Measurements from ENCODE around the gene FBXO27. TPM values are rescaled to one million over a fixed set of nuclear protein-coding genes. Genes with fewer than 3 reads are reported as not detected.

FBXO27 gene, protein sequence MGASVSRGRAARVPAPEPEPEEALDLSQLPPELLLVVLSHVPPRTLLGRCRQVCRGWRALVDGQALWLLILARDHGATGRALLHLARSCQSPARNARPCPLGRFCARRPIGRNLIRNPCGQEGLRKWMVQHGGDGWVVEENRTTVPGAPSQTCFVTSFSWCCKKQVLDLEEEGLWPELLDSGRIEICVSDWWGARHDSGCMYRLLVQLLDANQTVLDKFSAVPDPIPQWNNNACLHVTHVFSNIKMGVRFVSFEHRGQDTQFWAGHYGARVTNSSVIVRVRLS
- total RNA-seq (2012; rRNA removed) (under 0.01 and 0.18 TPM in 2 replicates), polyA plus RNA-seq (2012; rRNA removed) (0.50 and 0.57 TPM in 2 replicates), Bru-seq, nascent RNA (percentile 17 among the genes with signal in this experiment), BruChase-seq, experiment 1, labeled RNA remaining after a 6-hour chase (percentile 34 among the genes with signal in this experiment), BruChase-seq, experiment 2, labeled RNA remaining after a 2-hour chase (percentile 20 among the genes with signal in this experiment)
- 0.37 and 0.64 TPM in 2 replicates for polyA plus RNA-seq (2012; cell fraction: cytosol; rRNA removed)
- polyA plus RNA-seq (2012; cell fraction: nucleus; rRNA removed; ENCODE audit: low replicate concordance), result 0.23 and 0.41 TPM in 2 replicates
- long read RNA-seq, partial matches to known transcripts, result 2 of 4 reads
- long read RNA-seq, other reads (novel, unspliced or antisense), result 2 of 4 reads

DNA sequence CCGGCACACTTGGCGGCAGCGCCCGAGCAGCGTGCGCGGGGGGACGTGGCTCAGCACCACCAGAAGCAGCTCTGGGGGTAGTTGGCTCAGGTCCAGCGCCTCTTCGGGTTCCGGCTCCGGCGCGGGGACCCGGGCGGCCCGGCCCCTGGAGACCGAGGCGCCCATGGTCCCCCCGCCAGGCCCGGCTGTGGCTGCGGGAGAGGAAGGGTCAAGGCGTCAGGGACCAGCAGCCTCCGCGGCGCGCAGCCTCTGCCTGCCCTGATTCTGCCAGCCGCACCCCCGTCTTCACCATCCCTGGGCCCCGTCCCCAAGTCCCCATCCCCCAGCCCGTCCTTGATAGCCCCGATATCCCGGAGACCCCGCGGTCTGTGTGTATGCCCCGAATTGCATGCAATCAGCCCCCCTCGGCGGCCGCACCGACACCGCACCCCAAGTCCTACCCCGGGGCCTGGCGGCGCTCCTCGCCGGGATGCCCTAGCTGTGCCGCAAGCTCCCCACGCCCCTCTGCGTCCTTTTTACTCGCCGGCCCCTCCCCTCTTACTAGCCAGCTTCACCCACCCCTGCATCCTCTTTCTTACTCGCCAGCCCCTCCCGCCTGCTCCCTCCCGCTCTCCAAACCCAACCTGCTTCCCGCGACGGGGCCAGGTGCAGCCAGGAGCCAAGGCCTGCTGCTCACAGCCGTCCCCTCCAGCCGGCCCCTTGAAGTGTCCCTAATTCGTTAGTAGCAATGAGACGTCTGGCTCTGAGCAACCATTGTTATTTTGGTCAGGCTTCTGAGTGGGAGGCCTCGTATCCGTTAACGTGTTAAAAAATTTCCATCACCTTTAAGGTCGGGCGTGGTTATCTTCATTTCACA, at the start of gene FBXO27:
Gene FBXO27 (minus strand): TSS at position 487 of the 856 bp plus-strand sequence. CDS start 322 bp downstream, at position 165.
- H3K9me1 ChIP-seq (ENCODE audit: insufficient read depth, low read length), result no peaks in the 10 kb centered on the region
- no peak within 1 kb of the TSS for H3K23ac ChIP-seq (ENCODE audit: low read depth, low read length)
- peak within 1 kb of the TSS; percentile 92 for H2AFZ ChIP-seq (replicated peaks; ENCODE audit: low read length, poor library complexity)
- peak within 1 kb of the TSS; percentile 55 for H3K4me3 ChIP-seq (ENCODE audit: insufficient read depth, low read depth, low read length)
- H4K8ac ChIP-seq (ENCODE audit: low read depth in 2 of 2, low read length in 2 of 2), result no peak within 1 kb of the TSS; a peak in 1 of 4 replicates
- no TSS peak for BruUV-seq (replicated peaks)
- H3K4me2 ChIP-seq (ENCODE audit: low read depth, low read length), result peak within 1 kb of the TSS; percentile 89
- no peaks in the 10 kb centered on the region for H3K36me3 ChIP-seq (ENCODE audit: control insufficient read depth, insufficient read depth, low read length)
- H2BK5ac ChIP-seq (ENCODE audit: low read depth, low read length, poor library complexity, severe bottlenecking), result no peak within 1 kb of the TSS
- no peak within 1 kb of the TSS for H2BK120ac ChIP-seq (ENCODE audit: low read depth, low read length)
- in situ Hi-C loops (cut with MboI; ENCODE audit: low sequenced_read_pairs) (no loop called here), dilution Hi-C loops (cut with HindIII; ENCODE audit: low sequenced_read_pairs, unreplicated experiment) (no loop called here), intact Hi-C loops (cut with micrococcal nuclease) (no loop called here)
- H4K91ac ChIP-seq (ENCODE audit: insufficient read depth, low read depth, low read length), result no peak within 1 kb of the TSS
- H3K9me3 ChIP-seq (ENCODE audit: control insufficient read depth, insufficient read depth, low read length), result no peaks in the 10 kb centered on the region
- no peak within 1 kb of the TSS for H2AK5ac ChIP-seq (ENCODE audit: low read depth, low read length)
- H4K20me1 ChIP-seq (ENCODE audit: insufficient read depth, low read length), result no peaks in the 10 kb centered on the region
- H3K27ac ChIP-seq (ENCODE audit: insufficient read depth, low read length), result no peak within 1 kb of the TSS
- H2BK15ac ChIP-seq (ENCODE audit: low read depth, low read length), result no peak within 1 kb of the TSS
- H3K4me1 ChIP-seq (ENCODE audit: control insufficient read depth, insufficient read depth, low read length), result 0 out of 2 replicates have a peak, but pooled peaks cover 2% of the 10 kb centered on the region
- CTCF ChIA-PET, result interaction anchor here (0.6 kb wide), 1 partner anchor 9 kb away, joined by 4 read pairs; no protein-coding TSS in a partner anchor
- no peak within 1 kb of the TSS for H3K9ac ChIP-seq (ENCODE audit: low read depth, low read length)
- no peak within 1 kb of the TSS for H3K14ac ChIP-seq (replicated peaks; ENCODE audit: low read depth, low read length)
- POLR2A ChIA-PET (ENCODE audit: unreplicated experiment), result no interaction called here
- ATAC-seq (ENCODE audit: low read depth) (peak; percentile 24), DNase-seq (no peak)
- H4K5ac ChIP-seq (ENCODE audit: low read depth, low read length), result no peak within 1 kb of the TSS
- TF ChIP-seq POLR2A (IDR thresholded peaks at IDR 0.05; ENCODE audit: low read depth, low read length) (no peak), MAFK (IDR thresholded peaks at IDR 0.05; ENCODE audit: low read depth, low read length) (no peak), FOS (IDR thresholded peaks at IDR 0.05; ENCODE audit: low read depth, low read length) (no peak), MAZ (IDR thresholded peaks at IDR 0.05; ENCODE audit: borderline replicate concordance, low read depth, low read length) (no peak), CHD1 (IDR thresholded peaks at IDR 0.05; ENCODE audit: low read depth, low read length) (no peak), SMC3 (IDR thresholded peaks at IDR 0.05; ENCODE audit: low read depth, low read length) (no peak), CEBPB (IDR thresholded peaks at IDR 0.05; ENCODE audit: low read depth, low read length) (no peak), NFE2L2 (IDR thresholded peaks at IDR 0.05; ENCODE audit: low read depth, low read length) (no peak)
- TF ChIP-seq, protein P1, sequence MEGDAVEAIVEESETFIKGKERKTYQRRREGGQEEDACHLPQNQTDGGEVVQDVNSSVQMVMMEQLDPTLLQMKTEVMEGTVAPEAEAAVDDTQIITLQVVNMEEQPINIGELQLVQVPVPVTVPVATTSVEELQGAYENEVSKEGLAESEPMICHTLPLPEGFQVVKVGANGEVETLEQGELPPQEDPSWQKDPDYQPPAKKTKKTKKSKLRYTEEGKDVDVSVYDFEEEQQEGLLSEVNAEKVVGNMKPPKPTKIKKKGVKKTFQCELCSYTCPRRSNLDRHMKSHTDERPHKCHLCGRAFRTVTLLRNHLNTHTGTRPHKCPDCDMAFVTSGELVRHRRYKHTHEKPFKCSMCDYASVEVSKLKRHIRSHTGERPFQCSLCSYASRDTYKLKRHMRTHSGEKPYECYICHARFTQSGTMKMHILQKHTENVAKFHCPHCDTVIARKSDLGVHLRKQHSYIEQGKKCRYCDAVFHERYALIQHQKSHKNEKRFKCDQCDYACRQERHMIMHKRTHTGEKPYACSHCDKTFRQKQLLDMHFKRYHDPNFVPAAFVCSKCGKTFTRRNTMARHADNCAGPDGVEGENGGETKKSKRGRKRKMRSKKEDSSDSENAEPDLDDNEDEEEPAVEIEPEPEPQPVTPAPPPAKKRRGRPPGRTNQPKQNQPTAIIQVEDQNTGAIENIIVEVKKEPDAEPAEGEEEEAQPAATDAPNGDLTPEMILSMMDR (conservative IDR thresholded peaks at IDR 0.05; ENCODE audit: low read depth, low read length), result no peak
- TF ChIP-seq, protein P2, sequence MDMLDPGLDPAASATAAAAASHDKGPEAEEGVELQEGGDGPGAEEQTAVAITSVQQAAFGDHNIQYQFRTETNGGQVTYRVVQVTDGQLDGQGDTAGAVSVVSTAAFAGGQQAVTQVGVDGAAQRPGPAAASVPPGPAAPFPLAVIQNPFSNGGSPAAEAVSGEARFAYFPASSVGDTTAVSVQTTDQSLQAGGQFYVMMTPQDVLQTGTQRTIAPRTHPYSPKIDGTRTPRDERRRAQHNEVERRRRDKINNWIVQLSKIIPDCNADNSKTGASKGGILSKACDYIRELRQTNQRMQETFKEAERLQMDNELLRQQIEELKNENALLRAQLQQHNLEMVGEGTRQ (IDR thresholded peaks at IDR 0.05; ENCODE audit: low read depth, low read length), result no peak
- TF ChIP-seq, protein P3, sequence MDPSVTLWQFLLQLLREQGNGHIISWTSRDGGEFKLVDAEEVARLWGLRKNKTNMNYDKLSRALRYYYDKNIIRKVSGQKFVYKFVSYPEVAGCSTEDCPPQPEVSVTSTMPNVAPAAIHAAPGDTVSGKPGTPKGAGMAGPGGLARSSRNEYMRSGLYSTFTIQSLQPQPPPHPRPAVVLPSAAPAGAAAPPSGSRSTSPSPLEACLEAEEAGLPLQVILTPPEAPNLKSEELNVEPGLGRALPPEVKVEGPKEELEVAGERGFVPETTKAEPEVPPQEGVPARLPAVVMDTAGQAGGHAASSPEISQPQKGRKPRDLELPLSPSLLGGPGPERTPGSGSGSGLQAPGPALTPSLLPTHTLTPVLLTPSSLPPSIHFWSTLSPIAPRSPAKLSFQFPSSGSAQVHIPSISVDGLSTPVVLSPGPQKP (IDR thresholded peaks at IDR 0.05; ENCODE audit: borderline replicate concordance, low read depth, low read length), result no peak
- H2AK9ac ChIP-seq (replicated peaks; ENCODE audit: low read depth, low read length, poor library complexity), result no peak within 1 kb of the TSS
- no peak within 1 kb of the TSS for H3K4ac ChIP-seq (ENCODE audit: low read depth, low read length)
- H3K79me1 ChIP-seq (ENCODE audit: low read depth in 1 of 2, low read length in 2 of 2), result no peaks in the 10 kb centered on the region
- no peak within 1 kb of the TSS for H3K56ac ChIP-seq (ENCODE audit: extremely low read depth, insufficient read depth, low read length)
- no peak within 1 kb of the TSS for H2BK20ac ChIP-seq (ENCODE audit: low read depth, low read length)
- WGBS, 2 experiments (ENCODE audit: extremely low coverage in 2 of 2, insufficient read length in 1 of 2), result 5% methylated on average over 30 of the region's 66 CpGs; no CpG with 5 or more reads in 1 of the 2 experiments
- peaks cover 22% of the 10 kb centered on the region for H3K27me3 ChIP-seq (ENCODE audit: control insufficient read depth, insufficient read depth, low read length)
- no peak within 1 kb of the TSS for H3K18ac ChIP-seq (ENCODE audit: low read depth, low read length)

All from IMR-90 (cell line).